HG02943 (cell line): ENCODE results near the gene INTS1.
"Not testable (repeated sequence)": the region's sequence is repeated elsewhere in the genome, so short reads cannot be mapped to it uniquely, and the experiment has no call there.

Experiments used
- ATAC-seq: cut with Tn5 transposase; IDR thresholded peaks from one replicate; pipeline ENCODE4 v1.9.1; 2021; ENCODE audit warnings: mild to moderate bottlenecking, low read depth, moderate library complexity; ENCODE audit not compliant: unreplicated experiment

INTS1 gene

DNA sequence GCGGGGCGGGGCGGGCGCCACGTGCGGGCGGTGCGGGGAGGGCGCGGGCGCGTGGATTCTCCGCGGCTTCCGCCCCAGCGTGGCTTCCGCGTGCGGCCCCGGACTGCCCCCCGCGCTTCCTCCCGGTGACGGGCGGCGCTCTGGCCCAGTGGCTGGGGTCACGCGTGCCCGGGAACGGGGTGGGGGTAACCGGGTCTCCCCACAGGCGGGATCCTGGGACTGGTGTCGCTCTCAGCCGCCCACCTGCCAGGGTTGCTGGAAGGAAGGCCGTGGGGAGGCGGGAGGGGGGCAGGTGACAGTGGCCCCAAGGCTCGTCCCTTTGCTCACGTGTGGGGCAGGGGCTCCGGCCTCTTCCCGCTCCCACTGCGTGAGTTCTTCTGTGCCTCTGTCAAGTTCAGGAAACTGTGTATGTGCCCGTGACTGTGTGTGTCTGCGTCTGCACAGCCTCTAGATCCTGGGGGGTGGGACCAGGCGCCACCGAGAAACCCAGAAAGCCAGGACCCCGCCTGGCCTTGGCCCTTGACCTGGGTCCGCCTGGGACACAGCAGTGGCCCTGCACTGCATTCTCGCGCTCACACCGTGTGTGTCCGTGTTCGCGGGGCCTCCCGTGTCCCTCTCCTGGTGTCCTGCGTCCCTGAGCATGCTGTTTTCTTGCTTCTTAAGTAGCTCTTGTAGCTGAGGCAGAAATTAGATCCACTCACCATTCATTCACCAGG is 27.2 kb upstream of the INTS1 start:
- ATAC-seq = no peak

DNA sequence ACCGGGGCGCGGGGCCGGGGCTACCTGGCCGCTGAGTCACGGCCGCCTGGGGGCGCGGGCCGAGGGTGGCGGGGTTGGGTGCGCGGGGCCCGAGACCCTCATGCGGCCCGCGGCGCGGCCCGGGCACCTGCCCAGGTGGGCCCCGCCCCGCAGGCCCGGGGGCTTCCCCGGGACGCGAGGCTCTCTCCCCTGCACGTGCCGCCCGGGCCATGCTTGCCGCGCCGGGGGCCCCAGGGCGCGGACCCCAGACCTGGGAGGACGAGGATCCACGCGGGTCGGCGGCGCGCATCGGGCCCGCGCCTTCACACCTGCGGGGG is 26.7 kb upstream of the INTS1 start:
- no peak for ATAC-seq

DNA sequence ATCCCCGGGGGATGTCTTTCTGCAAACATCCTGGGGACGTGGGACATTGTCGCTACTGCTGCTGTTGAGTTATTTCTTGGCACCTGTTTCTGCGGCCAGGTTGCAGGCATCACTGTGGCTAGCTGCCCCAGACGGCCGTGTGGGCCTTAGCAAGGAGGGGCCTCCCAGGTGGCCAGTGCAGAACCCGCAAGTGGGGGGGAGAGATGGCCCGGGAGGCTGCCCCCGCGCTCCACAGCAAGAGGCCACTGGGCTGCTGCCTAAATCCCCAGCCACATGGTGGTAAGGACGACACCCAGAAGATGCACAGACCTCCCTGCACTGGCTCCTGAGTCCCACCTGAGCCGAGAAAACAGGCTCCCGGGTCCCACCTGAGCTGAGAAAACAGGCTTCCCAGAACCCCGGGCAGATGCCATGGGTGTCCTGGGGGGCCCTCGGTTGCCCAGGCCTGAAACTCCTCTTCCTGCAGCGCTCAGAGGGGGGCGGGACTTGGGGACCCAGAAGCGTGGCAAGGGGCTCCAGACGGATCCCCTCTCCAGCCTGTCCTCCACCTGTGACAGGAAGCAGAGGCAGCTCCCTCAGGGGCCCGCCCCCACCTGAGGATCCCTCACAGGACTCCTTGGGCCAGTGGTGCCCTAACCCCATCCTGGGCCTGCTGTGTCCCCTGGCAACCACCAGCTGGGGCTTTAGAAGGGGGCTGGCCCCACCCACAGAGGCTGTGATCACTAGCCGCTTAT is 25.4 kb upstream of the INTS1 start:
- no peak for ATAC-seq

DNA sequence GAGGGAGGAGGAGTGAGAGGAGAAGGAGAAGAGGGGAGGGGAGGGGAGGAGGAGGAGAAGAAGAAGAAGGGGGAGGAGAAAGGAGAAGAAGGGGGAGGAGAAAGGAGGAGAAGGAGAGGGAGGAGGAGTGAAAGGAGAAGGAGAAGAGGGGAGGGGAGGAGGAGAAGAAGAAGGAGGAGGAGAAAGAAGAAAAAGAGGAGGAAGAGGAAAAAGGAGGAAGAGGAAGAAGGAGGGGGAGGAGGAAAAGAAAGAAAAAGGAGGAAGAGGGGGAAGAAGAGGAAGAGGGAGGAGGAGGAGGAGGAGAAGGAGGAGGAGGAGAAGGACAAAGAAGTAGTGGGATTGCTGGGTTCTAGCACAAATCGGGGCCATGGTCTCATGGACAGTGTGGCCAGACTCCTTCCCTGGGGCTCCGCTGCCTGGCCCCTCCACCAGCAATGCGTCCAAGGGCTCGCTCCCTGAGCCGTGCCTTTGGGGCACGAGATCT is 22.1 kb upstream of the INTS1 start:
- ATAC-seq = no peak

DNA sequence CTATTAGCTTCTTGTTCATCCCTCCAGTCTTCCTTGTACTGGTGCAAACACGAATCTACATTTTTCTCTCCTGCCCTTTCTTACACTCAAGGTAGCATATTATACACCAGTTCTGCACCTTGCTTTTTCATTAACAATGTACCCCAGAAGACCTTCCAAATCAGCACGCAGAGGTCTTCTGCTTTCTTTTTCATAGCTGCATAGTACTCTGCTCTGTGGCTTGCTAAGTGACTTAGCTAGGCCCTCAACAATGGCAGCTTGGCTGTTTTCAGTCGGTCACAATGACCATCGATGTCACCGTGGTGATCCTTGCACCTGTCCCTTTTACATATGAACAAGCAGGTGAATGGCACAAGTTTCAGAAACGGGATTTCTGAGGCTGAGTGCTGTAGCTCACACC is 21.2 kb upstream of the INTS1 start:
- no peak for ATAC-seq

DNA sequence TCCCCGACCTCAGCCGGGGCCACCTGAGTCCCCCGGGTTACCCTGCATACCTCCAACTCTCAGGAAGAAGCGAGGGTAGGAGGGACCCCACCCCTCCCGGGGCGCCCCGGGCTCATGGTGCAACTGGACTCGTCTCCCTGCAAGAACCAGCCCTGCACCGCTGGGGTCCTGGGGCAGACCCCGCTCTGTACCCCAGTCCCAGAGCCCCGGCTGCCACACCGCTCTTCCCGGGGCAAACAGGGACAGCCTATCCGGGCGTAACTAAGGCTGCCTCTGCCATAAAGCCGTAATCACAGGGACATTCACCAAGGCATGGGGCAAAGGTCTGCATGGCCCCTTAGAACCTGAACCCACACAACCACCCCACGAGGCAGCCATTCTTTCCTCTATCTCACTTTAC is 19.7 kb upstream of the INTS1 start:
- no peak for ATAC-seq

DNA sequence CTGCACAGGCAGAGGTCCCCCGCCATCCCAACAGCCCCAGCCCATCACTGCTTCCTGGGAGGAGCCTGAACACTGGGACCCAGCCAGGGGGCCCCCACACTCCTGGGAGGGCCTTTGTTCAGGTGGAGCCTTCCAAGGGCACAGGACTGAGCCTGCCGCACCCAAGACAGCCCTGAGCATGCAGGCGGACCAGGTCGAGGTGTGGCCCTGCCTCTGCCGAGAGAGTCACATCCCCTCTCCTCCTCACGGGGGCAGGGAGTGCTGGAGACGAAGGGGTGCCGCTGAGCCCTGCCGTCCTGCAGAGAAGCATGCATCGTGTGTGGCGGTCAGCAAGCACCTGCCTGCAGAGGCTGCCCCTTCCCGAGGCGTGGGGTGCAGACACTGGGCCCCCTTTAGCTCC is 19.0 kb upstream of the INTS1 start:
- no peak for ATAC-seq

DNA sequence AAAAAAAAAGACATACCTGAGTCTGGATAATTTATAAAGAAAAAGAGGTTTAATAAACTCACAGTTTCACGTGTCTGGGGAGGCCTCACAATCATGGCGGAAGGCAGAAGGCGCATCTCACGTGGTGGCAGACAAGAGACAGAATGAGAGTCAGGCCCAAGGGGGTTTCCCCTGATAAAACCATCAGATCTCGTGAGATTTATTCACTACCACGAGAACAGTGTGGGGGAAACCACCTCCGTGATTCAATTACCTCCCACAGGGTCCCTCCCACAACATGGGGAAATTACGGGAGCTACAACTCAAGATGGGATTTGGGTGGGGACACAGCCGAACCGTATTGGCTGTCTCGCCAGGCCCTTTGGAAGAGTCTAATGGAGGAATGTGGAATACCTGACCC is 17.3 kb upstream of the INTS1 start:
- no peak for ATAC-seq

DNA sequence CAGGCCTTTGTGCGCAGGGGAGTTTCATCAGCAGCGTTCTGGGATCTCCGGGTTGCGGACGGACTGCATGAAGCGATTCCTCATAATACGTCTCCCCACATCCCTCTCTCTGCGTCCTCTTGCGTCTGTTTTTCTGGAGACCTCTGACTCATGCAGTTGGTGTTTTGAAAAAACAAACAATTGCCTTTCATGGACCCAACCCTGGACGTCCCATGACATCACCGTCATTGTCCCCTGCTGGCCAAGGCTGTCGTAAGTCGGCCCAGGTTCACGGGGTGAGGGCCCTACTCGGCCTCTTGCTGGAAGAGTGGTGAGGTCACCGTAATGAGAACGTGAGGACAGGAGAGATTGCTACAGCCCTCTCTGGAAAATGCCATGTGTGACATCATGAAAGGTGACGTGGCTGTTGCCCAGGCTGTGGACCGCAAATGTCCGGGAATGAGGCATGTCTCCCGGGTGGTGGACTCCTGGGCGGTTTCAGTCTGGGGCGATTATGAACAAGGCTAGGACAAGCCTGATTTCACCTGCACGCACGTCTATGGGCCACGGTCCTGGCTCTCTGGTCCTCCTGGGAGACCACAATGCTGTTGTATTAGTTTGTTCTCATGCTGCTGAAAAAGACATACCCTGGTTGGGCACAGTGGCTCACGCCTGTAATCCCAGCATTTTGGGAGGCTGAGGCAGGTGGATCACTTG is 16.5 kb upstream of the INTS1 start:
- ATAC-seq = no peak

DNA sequence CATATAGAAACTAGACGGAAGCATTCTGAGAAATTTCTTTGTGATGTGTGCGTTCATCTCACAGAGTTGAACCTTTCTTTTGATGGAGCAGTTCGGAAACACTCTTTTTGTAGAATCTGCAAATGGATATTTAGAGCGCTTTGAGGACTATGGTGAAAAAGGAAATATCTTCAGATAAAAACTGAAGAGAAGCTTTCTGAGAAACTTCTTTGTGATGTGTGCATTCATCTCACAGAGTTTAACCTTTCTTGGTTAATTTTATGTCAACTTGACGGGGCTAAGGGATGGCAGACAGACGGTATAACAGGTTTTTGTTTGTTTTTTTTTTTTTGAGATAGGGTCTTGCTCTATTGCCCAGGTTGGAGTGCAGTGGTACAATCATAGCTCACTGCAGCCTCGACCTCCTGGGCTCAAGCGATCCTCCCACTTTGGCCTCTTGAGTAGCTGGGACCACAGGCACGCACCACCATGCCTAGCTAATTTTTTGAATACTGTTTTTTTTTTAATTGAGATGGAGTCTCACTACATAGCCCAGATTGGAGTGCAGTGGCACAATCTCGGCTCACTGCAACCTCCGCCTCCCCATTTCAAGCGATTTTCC is 15.2 kb upstream of the INTS1 start:
- not testable (repeated sequence) for ATAC-seq

DNA sequence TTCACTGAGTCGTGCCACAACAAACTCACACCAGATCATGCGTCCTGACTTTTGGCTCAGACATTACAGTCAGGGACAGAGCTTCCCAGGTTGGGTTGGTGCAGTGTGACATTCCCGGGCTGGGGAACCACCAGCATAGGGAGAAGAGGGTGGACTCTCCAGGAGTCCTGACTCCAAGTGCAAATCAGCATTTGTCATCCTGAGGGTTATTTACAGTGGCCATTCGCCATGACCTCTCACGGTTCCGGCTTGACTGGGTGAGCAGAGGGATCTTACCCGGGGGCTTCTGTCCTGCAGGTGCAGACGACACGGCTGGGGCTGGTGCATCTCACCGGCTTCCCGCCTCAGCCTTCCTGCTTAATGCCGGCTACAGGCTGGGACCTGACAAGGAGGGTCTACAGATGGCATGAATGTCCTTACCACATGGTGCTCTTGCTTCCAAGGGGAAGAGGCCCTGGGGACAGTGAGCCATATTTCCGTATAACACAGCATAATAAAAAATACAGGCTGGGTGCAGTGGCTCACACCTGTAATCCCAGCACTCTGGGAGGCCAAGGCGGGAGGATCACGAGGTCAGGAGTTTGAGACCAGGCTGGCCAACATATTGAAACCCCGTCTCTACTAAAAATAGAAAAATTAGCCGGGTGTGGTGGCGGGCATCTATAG is 12.5 kb upstream of the INTS1 start:
- no peak for ATAC-seq

DNA sequence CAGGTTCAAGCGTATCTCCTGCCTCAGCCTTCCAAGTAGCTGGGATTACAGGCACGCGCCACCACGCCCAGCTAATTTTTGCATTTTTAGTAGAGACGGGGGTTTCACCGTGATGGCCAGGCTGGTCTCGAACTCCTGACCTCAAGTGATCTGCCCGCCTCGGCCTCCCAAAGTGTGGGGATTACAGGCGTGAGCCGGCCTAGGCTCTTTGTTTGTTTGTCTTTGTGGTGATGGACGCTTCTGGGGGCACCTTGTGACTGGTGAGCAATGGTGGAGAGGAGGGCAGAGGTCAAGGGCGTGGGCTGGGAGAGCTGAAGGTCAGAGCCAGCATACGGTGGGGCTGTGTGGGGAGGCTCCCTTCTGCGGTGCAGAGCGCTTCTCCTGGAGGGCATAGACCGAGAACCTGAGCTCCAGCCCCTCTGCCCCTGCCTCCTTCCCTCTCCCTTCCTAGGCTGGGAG is 11.3 kb upstream of the INTS1 start:
- not testable (repeated sequence) for ATAC-seq

DNA sequence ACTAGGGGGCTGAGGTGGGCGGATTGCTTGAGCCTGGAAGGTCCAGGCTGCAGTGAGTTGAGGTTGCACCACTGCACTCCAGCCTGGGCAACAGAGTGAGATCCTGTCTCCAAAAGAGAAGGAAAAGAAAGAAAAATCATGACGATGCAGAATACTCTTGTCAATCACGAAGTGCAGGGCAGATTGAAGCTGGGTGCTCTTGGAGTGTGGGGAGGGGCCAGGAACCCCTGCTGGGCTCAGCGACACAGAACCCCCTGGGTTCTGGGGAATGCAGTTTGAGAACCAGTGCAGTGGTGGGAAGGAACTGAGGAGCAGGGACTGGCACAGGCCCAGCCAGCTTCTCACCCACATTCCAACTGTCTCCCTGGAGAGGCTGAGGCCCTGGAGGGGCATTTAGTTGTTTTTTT is 10.8 kb upstream of the INTS1 start:
- ATAC-seq = no peak

DNA sequence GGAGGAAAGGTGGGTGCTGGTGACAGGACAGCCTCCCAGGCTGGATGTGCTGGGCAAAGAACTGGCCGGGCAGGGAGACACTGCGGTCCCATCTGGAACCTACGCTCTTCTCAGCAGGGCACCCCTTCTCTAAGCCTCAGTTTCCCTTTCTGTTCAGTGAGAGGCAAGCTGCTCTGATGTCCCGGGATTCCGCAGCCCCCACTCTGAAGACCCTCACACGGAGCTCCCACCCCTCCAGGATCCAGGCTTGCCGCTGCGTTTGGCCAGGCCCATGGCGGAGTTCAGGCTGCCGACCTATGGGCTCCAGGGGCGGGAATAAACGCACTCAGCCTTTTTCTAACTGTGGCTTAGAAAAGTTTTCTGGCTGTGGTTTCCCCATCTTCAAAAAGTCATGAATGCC is 10.2 kb upstream of the INTS1 start:
- no peak for ATAC-seq

DNA sequence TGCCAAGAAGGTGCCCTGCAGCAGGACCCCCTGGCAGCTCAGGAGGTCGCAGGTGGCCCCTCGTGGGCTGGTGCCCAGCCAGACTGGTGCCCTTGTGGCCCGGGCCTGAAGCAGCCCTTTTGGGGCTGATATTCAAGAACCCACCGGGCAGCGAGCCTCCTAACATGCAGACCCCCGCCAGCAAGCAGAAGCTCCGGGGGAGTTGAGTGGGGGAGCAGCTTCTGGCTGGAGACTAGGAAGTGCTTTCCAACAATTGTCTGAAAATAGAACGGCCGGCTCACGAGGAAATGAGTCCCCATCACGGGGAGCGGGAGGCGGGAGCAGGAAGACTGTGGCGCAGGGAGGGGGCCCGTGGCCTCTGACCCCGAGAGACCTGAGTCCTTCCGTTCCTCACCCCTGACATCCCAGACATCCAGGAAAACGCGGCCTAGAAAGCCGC is 9.5 kb upstream of the INTS1 start:
- no peak for ATAC-seq

DNA sequence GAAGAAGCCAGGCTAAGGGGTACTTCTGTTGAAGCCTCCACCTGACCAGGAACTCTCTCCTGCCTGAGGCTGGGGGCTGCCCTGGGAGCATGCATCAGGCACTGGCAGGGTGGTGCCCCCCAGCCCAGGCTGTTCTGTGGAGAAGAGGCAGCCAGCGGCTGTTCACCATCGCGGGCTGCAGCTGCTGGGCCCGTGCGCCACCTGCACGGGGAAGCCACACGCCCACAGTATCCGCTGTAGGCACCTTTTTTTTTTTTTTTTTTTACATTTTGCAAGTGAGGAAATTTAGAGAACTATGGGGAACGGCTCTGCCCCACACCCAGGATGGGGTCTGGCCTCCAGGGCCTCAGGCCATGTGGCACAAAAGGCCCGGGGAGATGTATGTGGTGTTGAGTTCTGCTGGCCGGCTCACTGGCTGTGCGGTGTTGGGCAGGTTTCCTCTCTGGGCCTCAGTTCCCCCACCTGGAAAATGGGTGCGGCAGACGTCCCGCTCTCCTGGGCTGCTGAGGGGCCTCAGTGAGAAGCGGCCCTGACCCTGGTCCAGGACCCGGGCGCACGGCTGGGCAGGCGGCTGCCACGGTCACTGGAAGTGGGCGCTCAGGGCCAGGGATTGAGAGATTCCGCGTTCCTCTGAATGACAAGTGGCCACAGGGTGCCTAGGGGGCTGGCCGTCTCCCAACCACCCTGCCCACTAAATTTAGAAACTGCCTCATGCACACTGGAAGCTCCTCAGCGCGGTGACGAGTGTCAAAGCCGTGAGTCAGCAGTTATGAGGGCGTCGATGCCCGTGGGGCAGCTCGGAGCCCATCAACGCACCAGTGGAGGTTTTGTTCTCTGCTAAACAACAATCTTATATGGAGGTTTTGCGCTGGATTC is 8.8 kb upstream of the INTS1 start:
- no peak for ATAC-seq

DNA sequence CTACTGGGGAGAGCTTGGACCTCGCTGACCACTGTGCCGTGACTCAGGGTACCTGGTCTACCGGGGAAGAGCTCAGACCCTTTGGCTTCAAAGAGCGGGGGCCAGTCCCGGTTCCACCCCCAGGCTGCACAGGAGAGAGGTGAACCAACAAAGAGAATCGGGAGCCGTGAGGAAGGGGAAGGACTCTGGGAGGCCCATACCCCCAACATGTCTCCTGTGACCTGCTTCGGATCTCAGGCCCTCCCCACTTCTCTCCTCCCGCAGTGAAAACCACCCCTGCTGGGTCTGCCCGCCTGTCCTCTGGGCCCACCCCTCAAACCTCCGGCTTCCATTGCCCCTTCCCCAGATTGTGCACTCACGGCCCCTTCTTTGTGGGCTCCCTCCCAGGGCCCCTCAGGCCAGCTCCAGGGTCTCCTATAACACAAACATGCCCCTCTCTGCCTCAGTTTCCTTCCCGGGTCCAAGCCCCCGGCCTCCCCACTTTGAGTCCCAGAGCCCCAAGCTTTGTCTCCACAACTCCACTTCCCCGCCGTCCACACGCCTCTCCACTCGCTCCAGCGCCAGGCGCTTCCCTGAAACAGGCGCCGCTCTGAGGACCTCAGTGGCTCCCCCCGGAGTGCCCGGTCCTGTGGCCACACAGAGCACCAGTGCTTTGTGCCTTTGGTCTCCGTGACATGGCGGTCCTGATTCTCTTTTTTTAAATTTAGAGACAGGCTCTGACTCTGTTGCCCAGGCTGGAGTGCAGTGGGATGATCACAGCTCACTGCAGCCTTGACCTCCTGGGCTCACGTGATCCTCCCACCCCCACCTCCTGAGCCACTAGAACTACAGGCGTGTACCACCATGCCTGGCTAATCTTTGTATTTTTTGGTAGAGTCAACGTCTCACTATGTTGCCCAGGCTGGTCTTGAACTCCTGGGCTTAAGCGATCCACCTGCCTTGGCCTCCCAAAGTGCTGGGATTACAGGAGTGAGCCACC is 7.5 kb upstream of the INTS1 start:
- ATAC-seq = no peak

DNA sequence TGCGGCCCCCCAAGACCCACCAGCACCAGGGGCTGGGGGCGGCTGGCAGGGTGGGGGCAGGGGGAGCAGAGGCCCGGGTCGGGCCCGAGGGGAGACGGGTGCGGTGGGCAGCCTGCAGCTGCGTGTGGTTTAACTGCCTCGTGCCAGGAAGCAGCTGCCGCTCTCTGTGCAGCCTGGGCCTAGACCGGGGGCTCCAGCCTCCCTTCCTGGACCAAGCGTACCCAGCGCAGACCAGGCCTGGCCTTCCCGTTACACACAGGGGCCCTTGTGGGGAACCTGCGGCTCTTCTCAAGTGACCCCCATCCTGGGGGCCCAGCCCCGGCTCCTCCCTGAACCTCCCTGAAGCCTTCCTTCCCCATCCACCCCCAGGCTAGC is 6.6 kb upstream of the INTS1 start:
- no peak for ATAC-seq

DNA sequence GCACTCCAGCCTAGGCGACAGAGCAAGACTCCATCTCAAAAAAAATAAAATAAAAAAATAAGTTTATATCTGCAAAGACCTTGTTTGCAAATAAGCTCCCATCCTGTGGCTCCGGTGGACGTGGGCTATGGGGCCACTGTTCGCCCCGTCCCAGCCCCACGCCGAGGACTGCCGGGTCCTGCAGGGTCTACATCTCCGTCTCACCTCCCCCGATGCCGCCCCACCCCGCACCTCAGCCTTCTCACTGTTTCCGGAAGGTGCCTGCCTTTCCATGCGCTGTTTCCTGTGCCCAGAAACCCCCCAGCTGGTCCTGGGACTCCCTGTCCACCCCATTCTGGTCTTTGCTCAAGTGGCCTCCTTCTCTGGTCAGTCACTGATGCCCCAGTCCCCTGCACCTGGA is 5.0 kb upstream of the INTS1 start:
- no peak for ATAC-seq
